GM23248 (cell line): ENCODE data around the gene IGSF11.

ENCODE experiments used
- EZH2 ChIP-seq: fragments of 200-600 bp; sonication (generic); IDR thresholded peaks from 2 replicates; pipeline ENCODE4 v1.6.1; 2018; ENCODE audit warnings: antibody characterized with exemption, mild to moderate bottlenecking; ENCODE audit not compliant: insufficient read depth, poor library complexity, severe bottlenecking
- EZH2phosphoT487 ChIP-seq: fragments of 200-600 bp; sonication (generic); IDR thresholded peaks from 2 replicates; pipeline ENCODE4 v1.6.1; 2018; ENCODE audit warnings: antibody characterized with exemption, moderate library complexity, mild to moderate bottlenecking, low read depth; ENCODE audit not compliant: insufficient read depth

DNA sequence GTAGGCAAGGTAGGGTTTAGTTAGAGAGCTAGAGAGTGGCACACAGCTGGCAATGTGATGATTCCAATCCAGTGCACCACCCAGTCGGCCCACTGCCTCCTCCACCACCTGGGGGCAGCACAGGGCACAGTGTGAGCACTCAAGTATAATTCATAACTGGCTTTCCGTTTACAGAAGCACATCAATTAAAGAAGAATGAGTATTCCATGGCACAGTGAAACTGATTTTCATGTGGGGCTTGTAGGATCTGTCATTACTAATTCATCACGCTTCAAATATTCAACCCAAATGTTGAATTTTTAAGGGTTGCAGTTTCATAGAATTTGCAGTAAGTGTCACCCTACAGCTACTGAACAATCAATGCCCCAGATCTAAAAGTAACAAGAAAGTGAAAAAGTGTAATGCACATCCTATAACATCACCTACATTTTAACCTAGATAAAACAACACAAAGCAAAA lies 149.9 kb downstream of the IGSF11 start:
- no peak for TF ChIP-seq EZH2
- no peak for TF ChIP-seq EZH2phosphoT487
